Liver (tissue), 3 donors: ENCODE data around the gene ABCB4.
"Not testable (repeated sequence)": the region's sequence is repeated elsewhere in the genome, so short reads cannot be mapped to it uniquely, and the experiment has no call there.

Experiments
- EGR1 ChIP-seq, 2 donors: IDR thresholded peaks; 2 replicates each; pipeline ENCODE4 v1.6.1; 2016 to 2018; ENCODE audit warnings: antibody characterized with exemption in 2 of 2, low read depth in 2 of 2
- GABPA ChIP-seq, 2 donors: IDR thresholded peaks in 1 of 2; conservative IDR thresholded peaks in 1 of 2; 2 replicates each; pipeline ENCODE4 v1.6.1; 2016; ENCODE audit warnings: antibody characterized with exemption in 2 of 2, mild to moderate bottlenecking in 1 of 2, moderate library complexity in 1 of 2
- RAD21 ChIP-seq, 2 donors: IDR thresholded peaks; 2 replicates each; pipeline ENCODE4 v1.6.1; 2016; ENCODE audit warnings: antibody characterized with exemption in 2 of 2, mild to moderate bottlenecking in 2 of 2
- TAF1 ChIP-seq: conservative IDR thresholded peaks from 2 replicates; pipeline ENCODE4 v1.6.1; 2016; ENCODE audit warnings: antibody characterized with exemption, mild to moderate bottlenecking
- TF ChIP-seq, protein P1 (sequence below): IDR thresholded peaks from 2 replicates; pipeline ENCODE4 v1.6.1; 2016; ENCODE audit warnings: antibody characterized with exemption, mild to moderate bottlenecking
- TF ChIP-seq, protein P2 (sequence below): fragments of 150-350 bp; IDR thresholded peaks from 2 replicates; pipeline ENCODE4 v1.5.1; 2017; ENCODE audit warnings: improper control_type of control experiment, low read depth, low read length; ENCODE audit not compliant: missing input control
- TF ChIP-seq, protein P3 (sequence below): IDR thresholded peaks from 2 replicates; pipeline ENCODE4 v1.6.1; 2016; ENCODE audit warnings: antibody characterized with exemption
- donor health status: healthy.
- donor health status: healthy.

DNA sequence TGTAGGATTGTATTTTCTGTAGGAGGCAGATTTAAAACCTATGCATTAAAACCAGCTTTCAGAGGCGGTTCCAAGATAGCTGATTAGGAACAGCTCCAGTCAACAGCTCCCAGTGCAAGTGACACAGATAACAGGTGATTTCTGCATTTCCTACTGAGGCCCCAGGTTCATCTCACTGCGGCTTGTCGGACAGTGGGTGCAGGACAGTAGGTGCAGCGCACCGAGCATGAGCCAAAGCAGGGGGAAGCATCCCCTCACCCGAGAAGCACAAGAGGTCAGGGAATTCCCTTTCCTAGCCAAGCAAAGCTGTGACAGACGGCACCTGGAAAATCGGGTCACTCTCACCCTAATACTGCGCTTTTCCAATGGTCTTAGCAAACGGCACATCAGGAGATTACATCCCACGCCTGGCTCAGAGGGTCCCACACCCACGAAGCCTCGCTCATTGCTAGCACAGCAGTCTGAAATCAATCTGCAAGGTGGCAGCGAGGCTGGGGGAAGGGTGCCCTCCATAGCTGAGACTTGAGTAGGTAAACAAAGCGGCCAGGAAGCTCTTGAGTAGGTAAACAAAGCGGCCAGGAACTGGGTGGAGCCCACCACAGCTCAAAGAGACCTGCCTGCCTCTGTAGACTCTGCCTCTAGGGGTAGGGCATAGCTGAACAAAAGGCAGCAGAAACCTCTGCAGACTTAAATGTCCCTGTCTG is 10.5 kb downstream of the ABCB4 start:
- not testable (repeated sequence) for TF ChIP-seq TAF1; EGR1 (IDR thresholded peaks at IDR 0.05; ENCODE audit: low read depth in 2 of 2); RAD21 (IDR thresholded peaks at IDR 0.05); GABPA (IDR thresholded peaks at IDR 0.05 in 1 of 2, conservative IDR thresholded peaks at IDR 0.05 in 1 of 2)
- TF ChIP-seq, protein P1, sequence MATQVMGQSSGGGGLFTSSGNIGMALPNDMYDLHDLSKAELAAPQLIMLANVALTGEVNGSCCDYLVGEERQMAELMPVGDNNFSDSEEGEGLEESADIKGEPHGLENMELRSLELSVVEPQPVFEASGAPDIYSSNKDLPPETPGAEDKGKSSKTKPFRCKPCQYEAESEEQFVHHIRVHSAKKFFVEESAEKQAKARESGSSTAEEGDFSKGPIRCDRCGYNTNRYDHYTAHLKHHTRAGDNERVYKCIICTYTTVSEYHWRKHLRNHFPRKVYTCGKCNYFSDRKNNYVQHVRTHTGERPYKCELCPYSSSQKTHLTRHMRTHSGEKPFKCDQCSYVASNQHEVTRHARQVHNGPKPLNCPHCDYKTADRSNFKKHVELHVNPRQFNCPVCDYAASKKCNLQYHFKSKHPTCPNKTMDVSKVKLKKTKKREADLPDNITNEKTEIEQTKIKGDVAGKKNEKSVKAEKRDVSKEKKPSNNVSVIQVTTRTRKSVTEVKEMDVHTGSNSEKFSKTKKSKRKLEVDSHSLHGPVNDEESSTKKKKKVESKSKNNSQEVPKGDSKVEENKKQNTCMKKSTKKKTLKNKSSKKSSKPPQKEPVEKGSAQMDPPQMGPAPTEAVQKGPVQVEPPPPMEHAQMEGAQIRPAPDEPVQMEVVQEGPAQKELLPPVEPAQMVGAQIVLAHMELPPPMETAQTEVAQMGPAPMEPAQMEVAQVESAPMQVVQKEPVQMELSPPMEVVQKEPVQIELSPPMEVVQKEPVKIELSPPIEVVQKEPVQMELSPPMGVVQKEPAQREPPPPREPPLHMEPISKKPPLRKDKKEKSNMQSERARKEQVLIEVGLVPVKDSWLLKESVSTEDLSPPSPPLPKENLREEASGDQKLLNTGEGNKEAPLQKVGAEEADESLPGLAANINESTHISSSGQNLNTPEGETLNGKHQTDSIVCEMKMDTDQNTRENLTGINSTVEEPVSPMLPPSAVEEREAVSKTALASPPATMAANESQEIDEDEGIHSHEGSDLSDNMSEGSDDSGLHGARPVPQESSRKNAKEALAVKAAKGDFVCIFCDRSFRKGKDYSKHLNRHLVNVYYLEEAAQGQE: not testable (repeated sequence)
- TF ChIP-seq, protein P2, sequence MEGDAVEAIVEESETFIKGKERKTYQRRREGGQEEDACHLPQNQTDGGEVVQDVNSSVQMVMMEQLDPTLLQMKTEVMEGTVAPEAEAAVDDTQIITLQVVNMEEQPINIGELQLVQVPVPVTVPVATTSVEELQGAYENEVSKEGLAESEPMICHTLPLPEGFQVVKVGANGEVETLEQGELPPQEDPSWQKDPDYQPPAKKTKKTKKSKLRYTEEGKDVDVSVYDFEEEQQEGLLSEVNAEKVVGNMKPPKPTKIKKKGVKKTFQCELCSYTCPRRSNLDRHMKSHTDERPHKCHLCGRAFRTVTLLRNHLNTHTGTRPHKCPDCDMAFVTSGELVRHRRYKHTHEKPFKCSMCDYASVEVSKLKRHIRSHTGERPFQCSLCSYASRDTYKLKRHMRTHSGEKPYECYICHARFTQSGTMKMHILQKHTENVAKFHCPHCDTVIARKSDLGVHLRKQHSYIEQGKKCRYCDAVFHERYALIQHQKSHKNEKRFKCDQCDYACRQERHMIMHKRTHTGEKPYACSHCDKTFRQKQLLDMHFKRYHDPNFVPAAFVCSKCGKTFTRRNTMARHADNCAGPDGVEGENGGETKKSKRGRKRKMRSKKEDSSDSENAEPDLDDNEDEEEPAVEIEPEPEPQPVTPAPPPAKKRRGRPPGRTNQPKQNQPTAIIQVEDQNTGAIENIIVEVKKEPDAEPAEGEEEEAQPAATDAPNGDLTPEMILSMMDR: not testable (repeated sequence)
- TF ChIP-seq, protein P3, sequence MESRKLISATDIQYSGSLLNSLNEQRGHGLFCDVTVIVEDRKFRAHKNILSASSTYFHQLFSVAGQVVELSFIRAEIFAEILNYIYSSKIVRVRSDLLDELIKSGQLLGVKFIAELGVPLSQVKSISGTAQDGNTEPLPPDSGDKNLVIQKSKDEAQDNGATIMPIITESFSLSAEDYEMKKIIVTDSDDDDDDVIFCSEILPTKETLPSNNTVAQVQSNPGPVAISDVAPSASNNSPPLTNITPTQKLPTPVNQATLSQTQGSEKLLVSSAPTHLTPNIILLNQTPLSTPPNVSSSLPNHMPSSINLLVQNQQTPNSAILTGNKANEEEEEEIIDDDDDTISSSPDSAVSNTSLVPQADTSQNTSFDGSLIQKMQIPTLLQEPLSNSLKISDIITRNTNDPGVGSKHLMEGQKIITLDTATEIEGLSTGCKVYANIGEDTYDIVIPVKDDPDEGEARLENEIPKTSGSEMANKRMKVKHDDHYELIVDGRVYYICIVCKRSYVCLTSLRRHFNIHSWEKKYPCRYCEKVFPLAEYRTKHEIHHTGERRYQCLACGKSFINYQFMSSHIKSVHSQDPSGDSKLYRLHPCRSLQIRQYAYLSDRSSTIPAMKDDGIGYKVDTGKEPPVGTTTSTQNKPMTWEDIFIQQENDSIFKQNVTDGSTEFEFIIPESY: not testable (repeated sequence)
